ENCODE measurements around the gene RNF5.
"Not testable (repeated sequence)": the region's sequence is repeated elsewhere in the genome, so short reads cannot be mapped to it uniquely, and the experiment has no call there.

RNF5 gene

GRCh38 chr6:32176476-32177182 is 1.6 kb upstream of the RNF5 start:
- DNase-seq, result no peak

- DNase-seq, result peak; percentile 64
These were observed 920 bp upstream of the RNF5 start for GRCh38 chr6:32177183-32177787.

- no peak for DNase-seq
These were observed 589 bp downstream of the RNF5 start for GRCh38 chr6:32178547-32179440.

- no peak for DNase-seq
These were observed 1.7 kb downstream of the RNF5 start for GRCh38 chr6:32179766-32180405.

- DNase-seq, result no peak
These were observed 3.0 kb downstream of the RNF5 start for GRCh38 chr6:32181148-32181702.

GRCh38 chr6:32181915-32182529 is 3.8 kb downstream of the RNF5 start:
- no peak for DNase-seq

- DNase-seq, result no peak
These were observed 4.4 kb downstream of the RNF5 start for GRCh38 chr6:32182555-32182981.

GRCh38 chr6:32183030-32183429 is 4.8 kb downstream of the RNF5 start:
- DNase-seq, result no peak

- DNase-seq, result no peak
These were observed 5.4 kb downstream of the RNF5 start for GRCh38 chr6:32183483-32184083.

GRCh38 chr6:32184084-32184640 is 6.0 kb downstream of the RNF5 start, which contains the start of gene AGER:
Gene AGER (minus strand): TSS chr6:32184253. CDS start chr6:32184222, 31 bp downstream.
- DNase-seq, result no peak

GRCh38 chr6:32185681-32186131 is 7.5 kb downstream of the RNF5 start:
- DNase-seq, result peak; percentile 77

GRCh38 chr6:32186151-32186840 is 8.1 kb downstream of the RNF5 start:
- not testable (repeated sequence) for DNase-seq

- DNase-seq, result no peak
These were observed 9.0 kb downstream of the RNF5 start for GRCh38 chr6:32187009-32187709.

- DNase-seq, result not testable (repeated sequence)
These were observed 9.6 kb downstream of the RNF5 start for GRCh38 chr6:32187725-32188380.

GRCh38 chr6:32188381-32189068 is 10.3 kb downstream of the RNF5 start:
- no peak for DNase-seq

- DNase-seq, result no peak
These were observed 11.0 kb downstream of the RNF5 start for GRCh38 chr6:32189069-32189741.

GRCh38 chr6:32189742-32190053 is 11.5 kb downstream of the RNF5 start:
- DNase-seq, result no peak

Data from activated CD4-positive, alpha-beta T cell treated with anti-CD3 and anti-CD28 coated beads, Interleukin-10, Interleukin-2, amounts not matched to agents 100 ng/mL and 50 ng/mL, durations not matched to agents 16 hours and 8 hours (primary cell).